HUES64 (cell line): ENCODE data around the gene LEMD2.

Experiments
- H3K27ac ChIP-seq: 2 replicates; pipeline ENCODE4 v1.7.0; 2013; ENCODE audit warnings: low read depth, low read length, inconsistent platforms
- H3K27me3 ChIP-seq: 2 replicates; pipeline ENCODE4 v1.6.1; 2013; ENCODE audit warnings: mild to moderate bottlenecking, low read length; ENCODE audit not compliant: insufficient read depth
- H3K36me3 ChIP-seq: 2 replicates; pipeline ENCODE4 v1.6.1; 2013; ENCODE audit warnings: mild to moderate bottlenecking, low read length; ENCODE audit not compliant: insufficient read depth
- H3K4me1 ChIP-seq: 2 replicates; pipeline ENCODE4 v1.6.1; 2013; ENCODE audit warnings: mild to moderate bottlenecking, low read length, moderate library complexity; ENCODE audit not compliant: insufficient read depth
- H3K4me3 ChIP-seq: 2 replicates; pipeline ENCODE4 v1.5.1; 2013; ENCODE audit warnings: mild to moderate bottlenecking, low read length, moderate library complexity
- H3K9ac ChIP-seq: 2 replicates; pipeline ENCODE4 v1.6.1; 2013; ENCODE audit warnings: mild to moderate bottlenecking, low read depth, low read length
- H3K9me3 ChIP-seq: 2 replicates; pipeline ENCODE4 v1.6.1; 2013; ENCODE audit warnings: low read depth, low read length; ENCODE audit not compliant: insufficient read depth
- WGBS: fragments of 150-250, 120-280 bp; methylation state at CpG from one replicate; pipeline ENCODE4 v1.1.7; 2013; ENCODE audit warnings: missing lambda C conversion rate; 5-methylcytosine and 5-hydroxymethylcytosine counted together

The LEMD2 gene

GRCh38 chr6:33731751-33732282, 57.1 kb downstream of the LEMD2 start:
- Histone ChIP-seq H3K9ac (no peak overlapping the region), H3K36me3 (no peaks in the 10 kb centered on the region), H3K9me3 (no peaks in the 10 kb centered on the region), H3K27ac (no peak overlapping the region), H3K4me1 (no peaks in the 10 kb centered on the region), H3K27me3 (no peaks in the 10 kb centered on the region), H3K4me3 (no peak overlapping the region)
- 92% methylated on average over 9 of the region's 9 CpGs for WGBS

DNA sequence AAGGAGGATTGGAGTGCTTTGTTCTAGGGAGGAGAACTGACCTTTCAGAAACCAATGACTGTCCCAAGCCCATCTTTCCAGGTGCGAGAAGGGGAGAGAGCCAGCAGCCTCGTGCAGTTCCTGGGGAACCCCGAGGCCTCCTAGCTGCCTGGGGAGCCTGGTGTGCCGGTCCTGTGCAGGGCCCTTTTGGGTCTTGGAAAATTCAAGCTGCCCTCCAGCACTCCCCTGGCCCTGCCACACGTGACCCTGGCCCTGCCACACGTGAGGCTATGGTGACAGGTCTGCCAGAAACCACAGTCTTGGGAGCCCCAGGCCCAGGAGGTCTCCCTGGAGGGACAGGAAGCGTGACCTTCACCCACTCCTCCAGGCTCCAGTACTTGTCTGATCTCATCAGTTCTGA, 57.9 kb downstream of the LEMD2 start:
- Histone ChIP-seq H3K9ac (no peak overlapping the region), H3K4me1 (no peaks in the 10 kb centered on the region), H3K9me3 (no peaks in the 10 kb centered on the region), H3K27me3 (no peaks in the 10 kb centered on the region), H3K4me3 (no peak overlapping the region), H3K36me3 (no peaks in the 10 kb centered on the region), H3K27ac (no peak overlapping the region)
- WGBS, result 86% methylated on average over 7 of the region's 7 CpGs

DNA sequence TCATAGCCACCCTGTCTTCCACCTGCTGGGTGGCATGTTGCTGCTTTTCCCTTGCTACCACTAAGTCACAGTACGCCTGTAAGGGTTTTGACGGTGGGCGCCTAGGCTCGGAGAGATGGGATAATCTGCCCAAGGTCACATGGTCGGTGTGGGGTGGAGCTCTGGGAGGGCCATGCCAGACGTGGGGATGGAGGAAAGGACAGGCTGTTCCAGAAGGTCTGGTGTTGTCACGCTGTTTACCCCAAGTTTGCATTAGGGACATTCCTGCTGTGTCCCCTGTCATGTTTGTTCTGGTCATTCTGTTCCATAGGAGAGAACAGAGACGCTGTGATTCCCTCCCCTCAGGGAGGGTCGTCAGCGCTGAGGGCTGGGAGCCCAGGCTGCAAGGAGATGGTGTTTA, 58.3 kb downstream of the LEMD2 start:
- H3K9me3 ChIP-seq, result no peaks in the 10 kb centered on the region
- 69% methylated on average over 10 of the region's 10 CpGs for WGBS
- H3K9ac ChIP-seq, result no peak overlapping the region
- no peaks in the 10 kb centered on the region for H3K27me3 ChIP-seq
- H3K36me3 ChIP-seq, result no peaks in the 10 kb centered on the region
- no peak overlapping the region for H3K27ac ChIP-seq
- no peak overlapping the region for H3K4me3 ChIP-seq
- H3K4me1 ChIP-seq, result no peaks in the 10 kb centered on the region

DNA sequence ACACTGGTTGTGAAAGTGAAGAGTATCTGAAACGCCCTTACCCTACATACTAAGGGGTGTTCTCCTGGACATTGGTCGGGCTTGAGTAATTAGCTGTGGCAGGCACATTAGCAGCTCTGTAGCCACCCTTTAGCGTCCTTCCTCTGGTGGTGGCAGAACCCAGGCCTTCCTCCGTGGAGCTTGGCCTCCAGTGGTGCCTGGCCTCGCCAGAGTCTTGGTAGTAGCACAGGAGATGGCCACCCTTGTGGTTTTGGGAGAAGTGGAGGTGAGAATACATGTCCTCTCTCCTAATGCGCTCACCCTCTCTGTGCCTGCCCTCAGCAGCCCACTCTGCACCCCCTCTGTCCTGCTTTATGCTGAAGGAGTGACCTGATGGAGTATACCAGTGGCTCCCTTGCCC, 59.9 kb downstream of the LEMD2 start:
- H3K4me3 ChIP-seq, result no peak overlapping the region
- H3K4me1 ChIP-seq, result peaks cover 8% of the 10 kb centered on the region; the same call in 1 of the 2 replicates
- H3K9ac ChIP-seq, result no peak overlapping the region
- H3K9me3 ChIP-seq, result no peaks in the 10 kb centered on the region
- H3K27ac ChIP-seq, result no peak overlapping the region
- no peaks in the 10 kb centered on the region for H3K36me3 ChIP-seq
- whole genome bisulfite sequencing, result 96% methylated on average over 6 of the region's 6 CpGs
- H3K27me3 ChIP-seq, result no peaks in the 10 kb centered on the region

- Histone ChIP-seq H3K27ac (no peak overlapping the region), H3K9me3 (no peaks in the 10 kb centered on the region), H3K9ac (no peak overlapping the region), H3K4me1 (peaks cover 8% of the 10 kb centered on the region; the same call in 1 of the 2 replicates), H3K36me3 (no peaks in the 10 kb centered on the region), H3K4me3 (no peak overlapping the region), H3K27me3 (no peaks in the 10 kb centered on the region)
- WGBS, result 95% methylated on average over 11 of the region's 11 CpGs
Observed at GRCh38 chr6:33728438-33728837, 60.5 kb downstream of the LEMD2 start.

GRCh38 chr6:33727932-33728331, 61.0 kb downstream of the LEMD2 start:
- Histone ChIP-seq H3K9me3 (no peaks in the 10 kb centered on the region), H3K27ac (no peak overlapping the region), H3K4me1 (peaks cover 8% of the 10 kb centered on the region; the same call in 1 of the 2 replicates), H3K27me3 (no peaks in the 10 kb centered on the region), H3K4me3 (no peak overlapping the region), H3K9ac (no peak overlapping the region), H3K36me3 (no peaks in the 10 kb centered on the region)
- 95% methylated on average over 11 of the region's 11 CpGs for WGBS

DNA sequence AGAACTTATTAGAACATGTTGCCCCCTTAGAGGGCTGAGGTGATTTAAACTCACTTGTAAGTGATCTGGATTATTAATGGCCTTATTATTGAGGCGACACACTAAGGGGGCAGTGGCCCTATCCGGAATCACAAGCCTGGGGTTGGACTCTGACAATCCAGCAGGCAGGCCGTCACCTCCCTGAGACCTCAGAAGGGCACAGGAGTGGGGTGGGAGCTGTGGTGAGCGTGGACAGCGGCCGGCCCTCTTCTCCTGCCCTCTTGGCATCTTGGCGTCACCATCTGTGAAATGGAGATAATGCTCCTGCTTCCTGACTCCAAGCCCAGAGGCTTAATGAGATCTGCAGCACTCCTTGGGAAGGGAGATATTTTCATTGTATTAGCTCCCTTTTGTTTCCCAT, 61.8 kb downstream of the LEMD2 start:
- no peaks in the 10 kb centered on the region for H3K27me3 ChIP-seq
- H3K27ac ChIP-seq, result no peak overlapping the region
- peaks cover 8% of the 10 kb centered on the region; the same call in 1 of the 2 replicates for H3K4me1 ChIP-seq
- no peak overlapping the region for H3K9ac ChIP-seq
- WGBS, result 94% methylated on average over 7 of the region's 7 CpGs
- H3K36me3 ChIP-seq, result no peaks in the 10 kb centered on the region
- no peak overlapping the region for H3K4me3 ChIP-seq
- H3K9me3 ChIP-seq, result no peaks in the 10 kb centered on the region

GRCh38 chr6:33726696-33727095, 62.2 kb downstream of the LEMD2 start:
- Histone ChIP-seq H3K4me1 (peaks cover 8% of the 10 kb centered on the region; the same call in 1 of the 2 replicates), H3K36me3 (no peaks in the 10 kb centered on the region), H3K9ac (no peak overlapping the region), H3K27me3 (no peaks in the 10 kb centered on the region), H3K4me3 (no peak overlapping the region), H3K9me3 (no peaks in the 10 kb centered on the region), H3K27ac (no peak overlapping the region)
- 95% methylated on average over 15 of the region's 15 CpGs for WGBS

- Histone ChIP-seq H3K27ac (no peak overlapping the region), H3K36me3 (no peaks in the 10 kb centered on the region), H3K9ac (no peak overlapping the region), H3K4me1 (peaks cover 8% of the 10 kb centered on the region; the same call in 1 of the 2 replicates), H3K27me3 (no peaks in the 10 kb centered on the region), H3K4me3 (no peak overlapping the region), H3K9me3 (no peaks in the 10 kb centered on the region)
- WGBS, result 91% methylated on average over 6 of the region's 7 CpGs
Observed at GRCh38 chr6:33725891-33726673, 62.8 kb downstream of the LEMD2 start.

DNA sequence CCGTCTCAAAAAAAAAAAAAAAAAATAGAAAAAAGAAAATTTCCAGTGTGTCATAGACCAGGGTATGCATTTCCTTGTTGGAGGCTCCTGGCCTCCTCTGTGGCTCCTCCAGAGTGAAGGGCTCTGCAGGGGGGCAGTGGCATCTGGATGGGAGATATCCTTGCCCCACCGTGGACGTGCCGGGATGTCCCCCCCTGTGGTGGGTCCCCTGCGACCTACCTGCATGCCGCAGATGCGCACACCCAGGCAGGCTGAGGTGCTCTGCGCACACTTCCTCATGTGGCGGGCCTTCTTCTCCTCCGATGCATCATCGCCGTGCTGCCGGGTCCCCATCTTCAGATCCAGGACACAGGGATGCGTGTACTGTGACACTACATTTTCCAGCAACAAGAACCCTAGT, 63.7 kb downstream of the LEMD2 start:
- 88% methylated on average over 14 of the region's 14 CpGs for WGBS
- no peak overlapping the region for H3K27ac ChIP-seq
- H3K36me3 ChIP-seq, result no peaks in the 10 kb centered on the region

DNA sequence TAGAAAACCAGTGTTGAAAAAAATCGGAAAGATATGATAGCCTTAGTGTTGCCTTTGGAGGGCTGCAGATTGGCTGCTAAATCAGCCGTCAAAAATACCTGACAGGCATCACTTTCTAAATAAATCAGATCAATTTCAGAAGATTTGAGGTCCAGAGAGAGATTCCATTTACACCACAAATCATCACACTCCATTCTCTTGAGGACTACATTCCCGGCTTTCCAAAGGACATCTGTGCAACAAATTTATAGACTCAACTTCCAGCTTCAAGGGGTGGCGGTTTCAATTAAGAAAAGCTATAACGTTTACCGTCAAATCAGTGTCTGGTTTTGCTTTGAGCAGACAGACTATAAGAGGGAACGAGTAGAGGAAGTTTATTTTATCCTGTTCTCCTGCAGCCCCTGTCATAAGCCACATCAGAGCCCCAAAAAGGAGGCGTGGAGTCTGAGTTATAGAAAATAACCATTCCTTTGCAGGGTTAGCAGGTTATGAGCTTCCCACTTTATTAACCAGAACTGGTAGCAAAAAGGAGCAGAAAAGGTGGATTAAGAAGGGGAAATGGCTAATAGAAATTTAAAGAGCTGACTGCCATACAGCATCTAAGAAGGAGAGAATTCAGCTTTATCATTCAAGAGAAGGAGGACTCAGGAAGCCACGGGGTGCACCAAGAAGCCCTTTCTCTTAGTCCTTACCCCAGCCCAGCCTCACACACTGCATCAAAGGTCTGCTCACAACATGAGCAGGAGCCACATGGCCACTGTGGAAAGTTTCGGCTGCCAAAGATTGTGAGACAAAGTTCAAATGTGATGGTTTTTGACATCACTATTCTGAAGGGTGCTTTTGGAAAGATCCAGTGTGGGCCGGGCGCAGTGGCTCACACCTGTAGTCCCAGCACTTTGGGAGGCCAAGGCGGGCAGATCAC, 64.6 kb downstream of the LEMD2 start:
- Histone ChIP-seq H3K9me3 (no peaks in the 10 kb centered on the region), H3K36me3 (no peaks in the 10 kb centered on the region), H3K27me3 (no peaks in the 10 kb centered on the region), H3K4me3 (no peak overlapping the region), H3K4me1 (peaks cover 8% of the 10 kb centered on the region; the same call in 1 of the 2 replicates), H3K27ac (no peak overlapping the region), H3K9ac (no peak overlapping the region)
- WGBS, result 86% methylated on average over 13 of the region's 13 CpGs

More for the DNA sequence above, 63.7 kb downstream of the LEMD2 start:
- no peak overlapping the region for H3K4me3 ChIP-seq
- H3K27me3 ChIP-seq, result no peaks in the 10 kb centered on the region
- no peak overlapping the region for H3K9ac ChIP-seq
- H3K9me3 ChIP-seq, result no peaks in the 10 kb centered on the region
- H3K4me1 ChIP-seq, result peaks cover 8% of the 10 kb centered on the region; the same call in 1 of the 2 replicates
